Kidney (tissue), 14 donors: Measurements from ENCODE around the gene FRMD1. TPM values are rescaled to one million over a fixed set of nuclear protein-coding genes. Genes with fewer than 3 reads are reported as not detected.

ENCODE experiments used
- DNase-seq, 5 donors: peaks; one replicate each; pipeline ENCODE4 v3.0.0-alpha.2; 2013 to 2020
- FAIRE-seq: peaks from 2 replicates; lab custom pipeline; 2012; peaks lifted over from hg19 to GRCh38; lab: Jason Lieb, UNC
- H3K27ac ChIP-seq, 2 donors: one replicate each; pipeline ENCODE4 v1.7.0; 2013; ENCODE audit warnings: low read depth in 2 of 2, low read length in 2 of 2, inconsistent platforms in 1 of 2
- H3K27me3 ChIP-seq: one replicate; pipeline ENCODE4 v1.7.1; 2013; ENCODE audit warnings: low read length, inconsistent platforms; ENCODE audit not compliant: control insufficient read depth, insufficient read depth
- H3K36me3 ChIP-seq, 3 donors: one replicate each; pipeline versions ENCODE4 v1.7.0 to v1.7.1; 2013; ENCODE audit warnings: low read length in 3 of 3, control low read depth in 1 of 3, inconsistent platforms in 1 of 3; ENCODE audit not compliant: insufficient read depth in 3 of 3, control insufficient read depth in 2 of 3
- H3K4me1 ChIP-seq, 3 donors: one replicate each; pipeline versions ENCODE4 v1.7.0 to v1.7.1; 2013; ENCODE audit warnings: low read length in 3 of 3, inconsistent platforms in 1 of 3, low read depth in 1 of 3; ENCODE audit not compliant: control insufficient read depth in 2 of 3, insufficient read depth in 2 of 3
- H3K4me3 ChIP-seq, 3 donors: one replicate each; pipeline versions ENCODE4 v1.7.0 to v1.8.1; 2013; ENCODE audit warnings: low read length in 3 of 3, control low read depth in 1 of 3, inconsistent platforms in 1 of 3
- H3K9ac ChIP-seq, 3 donors: one replicate each; pipeline versions ENCODE4 v1.7.0 to v1.7.1; 2013; ENCODE audit warnings: low read length in 3 of 3, control low read depth in 1 of 3, inconsistent platforms in 1 of 3
- H3K9me3 ChIP-seq, 3 donors: one replicate each; pipeline versions ENCODE4 v1.7.0 to v1.7.1; 2013; ENCODE audit warnings: low read length in 3 of 3, control low read depth in 1 of 3, inconsistent platforms in 1 of 3; ENCODE audit not compliant: control insufficient read depth in 2 of 3, insufficient read depth in 1 of 3
- intact Hi-C: fragments of 100-400 bp; cut with DNase I; formaldehyde crosslinking; loops from one replicate; pipeline ENCODE4 v1.11.1; 2022
- polyA plus RNA-seq: library from polyadenylated mRNA; stranded (reverse); fragments of 350-450 nt; fragmentation: Illumina TruSeq; extraction: RNeasy Lipid Tissue Mini Kit (QIAGEN cat#74804); gene quantifications from one replicate; pipeline ENCODE4 v1.2.3, GENCODE V29; 2014; ENCODE audit warnings: low read depth, low replicate concordance; ENCODE audit not compliant: insufficient read depth
- total RNA-seq: library from RNA; stranded (reverse); fragmentation: NEBNext Ultra II Directional; extraction: Animal tissue kit (Norgen Biotek cat#: 25700); gene quantifications from one replicate; pipeline ENCODE4 v1.2.1, GENCODE V29; 2021
- TF ChIP-seq, protein P1 (sequence below): IDR thresholded peaks from 3 replicates; pipeline ENCODE4 v1.5.1; 2012; ENCODE audit warnings: mild to moderate bottlenecking, moderate library complexity, borderline replicate concordance; ENCODE audit not compliant: insufficient read depth; ENCODE audit errors: extremely low read depth
- donor health status: control.
- donor health status: control.
- donor health status: control.
- donor health status: control.
- donor health status: control.
- donor health status: DM: yes; HTN: yes; CAD: no.
- donor health status: Normal renal cell carcinoma (clear cell type).

The FRMD1 gene
- total and polyA plus RNA-seq, 2 donors from 2014 or later: 1.1 to 7.5 TPM

GRCh38 chr6:168116975-168117899 is 38.2 kb upstream of the FRMD1 start:
- DNase-seq: peak in 2 of 5 donors; percentile 29 to 52
- intact Hi-C loops: no loop called here
- no peak for FAIRE-seq

DNA sequence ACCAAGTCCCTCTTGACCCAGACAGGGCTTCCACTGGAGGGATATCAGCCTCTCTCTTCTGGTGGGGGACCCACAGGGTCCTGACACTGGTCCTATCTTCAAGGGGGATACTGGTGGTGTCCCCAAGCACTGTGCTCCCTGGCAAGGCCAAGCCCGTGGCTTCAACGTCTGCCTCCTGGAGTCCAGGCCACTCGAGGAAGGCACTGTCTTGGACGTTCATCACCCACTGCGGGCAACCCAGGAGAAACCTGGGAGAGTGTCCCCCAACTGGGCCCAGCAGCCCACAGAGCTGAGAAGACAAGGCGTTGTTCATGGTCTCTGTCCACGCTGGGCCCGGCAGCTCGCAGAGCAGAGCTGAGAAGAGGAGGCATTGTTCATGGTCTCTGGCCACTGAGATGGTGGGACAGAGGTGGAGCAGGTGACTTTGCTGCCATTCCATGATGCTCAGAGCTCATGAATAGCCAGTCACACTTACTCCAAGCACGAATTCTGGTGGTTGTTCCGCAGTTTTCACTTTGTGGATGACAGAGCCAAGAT is 37.5 kb upstream of the FRMD1 start:
- no peak for FAIRE-seq
- intact Hi-C loops: no loop called here
- no peak overlapping the region for H3K4me3 ChIP-seq
- no peaks in the 10 kb centered on the region for H3K36me3 ChIP-seq
- H3K4me1 ChIP-seq: peaks cover 0 to 2% (median 0%) of the 10 kb centered on the region in 3 donors
- peak in 2 of 5 donors; percentile 18 to 43 for DNase-seq
- no peak overlapping the region for H3K27ac ChIP-seq
- H3K9me3 ChIP-seq: no peaks in the 10 kb centered on the region
- no peaks in the 10 kb centered on the region for H3K27me3 ChIP-seq
- TF ChIP-seq, protein P1, sequence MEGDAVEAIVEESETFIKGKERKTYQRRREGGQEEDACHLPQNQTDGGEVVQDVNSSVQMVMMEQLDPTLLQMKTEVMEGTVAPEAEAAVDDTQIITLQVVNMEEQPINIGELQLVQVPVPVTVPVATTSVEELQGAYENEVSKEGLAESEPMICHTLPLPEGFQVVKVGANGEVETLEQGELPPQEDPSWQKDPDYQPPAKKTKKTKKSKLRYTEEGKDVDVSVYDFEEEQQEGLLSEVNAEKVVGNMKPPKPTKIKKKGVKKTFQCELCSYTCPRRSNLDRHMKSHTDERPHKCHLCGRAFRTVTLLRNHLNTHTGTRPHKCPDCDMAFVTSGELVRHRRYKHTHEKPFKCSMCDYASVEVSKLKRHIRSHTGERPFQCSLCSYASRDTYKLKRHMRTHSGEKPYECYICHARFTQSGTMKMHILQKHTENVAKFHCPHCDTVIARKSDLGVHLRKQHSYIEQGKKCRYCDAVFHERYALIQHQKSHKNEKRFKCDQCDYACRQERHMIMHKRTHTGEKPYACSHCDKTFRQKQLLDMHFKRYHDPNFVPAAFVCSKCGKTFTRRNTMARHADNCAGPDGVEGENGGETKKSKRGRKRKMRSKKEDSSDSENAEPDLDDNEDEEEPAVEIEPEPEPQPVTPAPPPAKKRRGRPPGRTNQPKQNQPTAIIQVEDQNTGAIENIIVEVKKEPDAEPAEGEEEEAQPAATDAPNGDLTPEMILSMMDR: no peak
- H3K9ac ChIP-seq: no peak overlapping the region

More at GRCh38 chr6:168116975-168117899, 38.2 kb upstream of the FRMD1 start:
- Histone ChIP-seq H3K27me3 (no peaks in the 10 kb centered on the region), H3K4me3 (no peak overlapping the region), H3K9me3 (no peaks in the 10 kb centered on the region), H3K36me3 (no peaks in the 10 kb centered on the region), H3K27ac (peak overlapping the region; percentile 14 to 37), H3K9ac (no peak overlapping the region), H3K4me1 (peaks cover 0 to 2% (median 0%) of the 10 kb centered on the region in 3 donors)
- TF ChIP-seq, protein P1: no peak

- DNase-seq: peak in 1 of 5 donors; percentile 7
- FAIRE-seq: no peak
- intact Hi-C loops: no loop called here
- H3K27ac ChIP-seq: no peak overlapping the region
- TF ChIP-seq, protein P1: no peak
- H3K9me3 ChIP-seq: no peaks in the 10 kb centered on the region
- peaks cover 0 to 2% (median 0%) of the 10 kb centered on the region in 3 donors for H3K4me1 ChIP-seq
- H3K9ac ChIP-seq: no peak overlapping the region
- H3K36me3 ChIP-seq: no peaks in the 10 kb centered on the region
- no peak overlapping the region for H3K4me3 ChIP-seq
- H3K27me3 ChIP-seq: no peaks in the 10 kb centered on the region
These were observed 36.9 kb upstream of the FRMD1 start for GRCh38 chr6:168115748-168116437.
